HEK293 (cell line): ENCODE measurements around the gene SF3B4.

ENCODE experiments used
- GLI2 ChIP-seq: fragments of 450-650 bp; formaldehyde crosslinking; IDR thresholded peaks from 2 replicates; pipeline ENCODE4; 2017; ENCODE audit warnings: missing biosample characterization, missing genetic modification characterization, low read depth, borderline replicate concordance
- GLIS2 ChIP-seq: fragments of 450-650 bp; formaldehyde crosslinking; IDR thresholded peaks from 2 replicates; pipeline ENCODE4 v1.5.1; 2016; ENCODE audit warnings: missing biosample characterization, missing genetic modification characterization
- HOXC10 ChIP-seq: sonication (generic); formaldehyde crosslinking; IDR thresholded peaks from 2 replicates; pipeline ENCODE4 v1.8.1; 2023; ENCODE audit warnings: mild to moderate bottlenecking, missing genetic modification reagents
- KLF1 ChIP-seq: fragments of 450-650 bp; formaldehyde crosslinking; IDR thresholded peaks from 2 replicates; pipeline ENCODE4 v1.5.1; 2016; ENCODE audit warnings: missing biosample characterization, missing genetic modification characterization
- KLF7 ChIP-seq: fragments of 450-650 bp; formaldehyde crosslinking; IDR thresholded peaks from 2 replicates; pipeline ENCODE4 v1.5.1; 2016; ENCODE audit warnings: missing biosample characterization, missing genetic modification characterization, borderline replicate concordance
- MYNN ChIP-seq: fragments of 450-650 bp; formaldehyde crosslinking; IDR thresholded peaks from 2 replicates; pipeline ENCODE4 v1.5.1; 2016; ENCODE audit warnings: missing biosample characterization, missing genetic modification characterization, borderline replicate concordance
- OVOL3 ChIP-seq: fragments of 450-650 bp; formaldehyde crosslinking; IDR thresholded peaks from 2 replicates; pipeline ENCODE4 v1.5.1; 2016; ENCODE audit warnings: missing biosample characterization, missing genetic modification characterization
- TRIM28 ChIP-seq: IDR thresholded peaks from 2 replicates; pipeline ENCODE4 v1.6.1; 2011; ENCODE audit warnings: low read length, control low read depth, borderline replicate concordance
- ZBTB48 ChIP-seq: fragments of 450-650 bp; formaldehyde crosslinking; IDR thresholded peaks from 2 replicates; pipeline ENCODE4 v1.5.1; 2016; ENCODE audit warnings: missing biosample characterization, missing genetic modification characterization
- ZNF133 ChIP-seq: fragments of 450-650 bp; formaldehyde crosslinking; IDR thresholded peaks from 2 replicates; pipeline ENCODE4 v1.5.1; 2016; ENCODE audit warnings: missing biosample characterization, missing genetic modification characterization
- ZNF138 ChIP-seq: fragments of 450-650 bp; formaldehyde crosslinking; IDR thresholded peaks from 2 replicates; pipeline ENCODE4 v1.5.1; 2016; ENCODE audit warnings: missing biosample characterization, missing genetic modification characterization, borderline replicate concordance
- ZNF16 ChIP-seq: fragments of 450-650 bp; formaldehyde crosslinking; IDR thresholded peaks from 2 replicates; pipeline ENCODE4 v1.5.1; 2016; ENCODE audit warnings: low read depth, missing biosample characterization, missing genetic modification characterization
- ZNF24 ChIP-seq: fragments of 450-650 bp; formaldehyde crosslinking; IDR thresholded peaks from 2 replicates; pipeline ENCODE4 v1.5.1; 2016; ENCODE audit warnings: missing biosample characterization, missing genetic modification characterization
- ZNF266 ChIP-seq: fragments of 450-650 bp; formaldehyde crosslinking; IDR thresholded peaks from 2 replicates; pipeline ENCODE4 v1.5.1; 2016; ENCODE audit warnings: missing biosample characterization, missing genetic modification characterization, low read depth
- ZNF292 ChIP-seq: fragments of 450-650 bp; formaldehyde crosslinking; IDR thresholded peaks from 2 replicates; pipeline ENCODE4 v1.5.1; 2016; ENCODE audit warnings: low read depth, missing biosample characterization, missing genetic modification characterization, borderline replicate concordance
- ZNF324 ChIP-seq: fragments of 450-650 bp; formaldehyde crosslinking; IDR thresholded peaks from 2 replicates; pipeline ENCODE4 v1.5.1; 2016; ENCODE audit warnings: missing biosample characterization, missing genetic modification characterization
- ZNF404 ChIP-seq: fragments of 450-650 bp; formaldehyde crosslinking; IDR thresholded peaks from 2 replicates; pipeline ENCODE4 v1.5.1; 2017; ENCODE audit warnings: missing biosample characterization, missing genetic modification characterization
- ZNF423 ChIP-seq: fragments of 450-650 bp; formaldehyde crosslinking; IDR thresholded peaks from 2 replicates; pipeline ENCODE4 v1.5.1; 2016; ENCODE audit warnings: missing biosample characterization, missing genetic modification characterization
- ZNF501 ChIP-seq: fragments of 450-650 bp; formaldehyde crosslinking; IDR thresholded peaks from 2 replicates; pipeline ENCODE4 v1.5.1; 2016; ENCODE audit warnings: missing biosample characterization, missing genetic modification characterization
- ZNF548 ChIP-seq: fragments of 450-650 bp; formaldehyde crosslinking; IDR thresholded peaks from 2 replicates; pipeline ENCODE4 v1.5.1; 2016; ENCODE audit warnings: missing biosample characterization, missing genetic modification characterization
- ZNF560 ChIP-seq: fragments of 450-650 bp; formaldehyde crosslinking; IDR thresholded peaks from 2 replicates; pipeline ENCODE4 v1.5.1; 2017; ENCODE audit warnings: missing biosample characterization, missing genetic modification characterization, borderline replicate concordance
- ZNF561 ChIP-seq: fragments of 450-650 bp; IDR thresholded peaks from 2 replicates; pipeline ENCODE4 v1.5.1; 2018; ENCODE audit warnings: missing biosample characterization, missing genetic modification characterization, borderline replicate concordance
- ZNF623 ChIP-seq: fragments of 450-650 bp; formaldehyde crosslinking; IDR thresholded peaks from 2 replicates; pipeline ENCODE4 v1.5.1; 2016; ENCODE audit warnings: missing biosample characterization, missing genetic modification characterization
- ZNF629 ChIP-seq: fragments of 450-650 bp; formaldehyde crosslinking; IDR thresholded peaks from 2 replicates; pipeline ENCODE4 v1.5.1; 2017; ENCODE audit warnings: missing biosample characterization, missing genetic modification characterization
- ZNF768 ChIP-seq: fragments of 450-650 bp; formaldehyde crosslinking; IDR thresholded peaks from 2 replicates; pipeline ENCODE4 v1.5.1; 2018; ENCODE audit warnings: missing biosample characterization, mild to moderate bottlenecking, missing genetic modification characterization
- TF ChIP-seq, protein P1 (sequence below): fragments of 450-650 bp; formaldehyde crosslinking; IDR thresholded peaks from 2 replicates; pipeline ENCODE4 v1.5.1; 2016; ENCODE audit warnings: missing biosample characterization, missing genetic modification characterization, low read depth
- TF ChIP-seq, protein P2 (sequence below): fragments of 450-650 bp; formaldehyde crosslinking; IDR thresholded peaks from 2 replicates; pipeline ENCODE4 v1.5.1; 2016; ENCODE audit warnings: missing biosample characterization, missing genetic modification characterization
- TF ChIP-seq, protein P3 (sequence below): fragments of 450-650 bp; formaldehyde crosslinking; IDR thresholded peaks from 2 replicates; pipeline ENCODE4 v1.5.1; 2016; ENCODE audit warnings: missing biosample characterization, missing genetic modification characterization, borderline replicate concordance
- TF ChIP-seq, protein P4 (sequence below): fragments of 450-650 bp; formaldehyde crosslinking; IDR thresholded peaks from 2 replicates; pipeline ENCODE4 v1.5.1; 2016; ENCODE audit warnings: missing biosample characterization, missing genetic modification characterization

SF3B4 gene

DNA sequence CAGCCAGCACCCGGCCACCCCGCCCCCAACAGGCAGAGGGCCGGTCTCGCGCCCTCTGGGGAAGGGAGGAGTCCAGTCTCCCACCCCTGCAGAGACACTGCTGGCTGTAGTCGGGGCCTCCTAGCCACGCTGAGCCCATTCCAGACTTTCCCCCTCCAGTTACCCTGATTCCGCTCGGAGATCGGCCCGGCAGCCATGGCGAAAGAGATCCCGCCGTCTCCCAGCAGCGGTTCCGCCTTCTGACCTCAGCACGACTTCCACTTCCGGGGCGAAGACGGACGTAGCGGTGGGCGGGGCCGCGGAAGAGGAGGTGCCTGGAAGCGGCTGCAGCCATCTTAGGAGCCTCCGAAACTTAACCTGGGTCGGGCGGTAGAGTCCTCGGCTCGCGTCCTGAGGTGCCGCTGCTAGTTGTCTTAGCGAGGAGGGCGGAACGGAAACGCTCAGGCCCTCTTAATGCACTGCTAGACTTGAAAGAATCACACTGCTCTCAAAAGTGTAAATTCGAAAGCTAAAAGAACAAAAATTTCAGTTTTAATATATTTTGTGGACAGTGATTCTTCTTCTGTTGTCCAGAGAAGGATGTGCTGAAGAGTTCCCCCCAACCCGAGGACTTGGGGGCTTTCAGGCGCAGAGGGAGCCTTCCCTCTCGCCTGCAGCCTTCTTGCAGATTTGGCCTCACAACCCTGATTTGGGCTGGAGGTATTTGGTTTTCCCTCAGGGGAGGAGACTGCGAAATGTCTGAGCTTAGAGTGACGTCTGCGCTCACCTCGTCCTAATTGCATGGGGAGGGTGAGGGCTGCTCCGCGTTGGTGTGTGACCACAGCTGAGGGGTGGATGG lies at the start of gene SF3B4 (continued):
- no peak for TF ChIP-seq OVOL3 (tag by site-specific recombination)
- TF ChIP-seq GLIS2 (tag by site-specific recombination), result no peak
- no peak; the same call in 1 of the 2 replicates for TF ChIP-seq KLF7 (tag by site-specific recombination)
- TF ChIP-seq, protein P1, sequence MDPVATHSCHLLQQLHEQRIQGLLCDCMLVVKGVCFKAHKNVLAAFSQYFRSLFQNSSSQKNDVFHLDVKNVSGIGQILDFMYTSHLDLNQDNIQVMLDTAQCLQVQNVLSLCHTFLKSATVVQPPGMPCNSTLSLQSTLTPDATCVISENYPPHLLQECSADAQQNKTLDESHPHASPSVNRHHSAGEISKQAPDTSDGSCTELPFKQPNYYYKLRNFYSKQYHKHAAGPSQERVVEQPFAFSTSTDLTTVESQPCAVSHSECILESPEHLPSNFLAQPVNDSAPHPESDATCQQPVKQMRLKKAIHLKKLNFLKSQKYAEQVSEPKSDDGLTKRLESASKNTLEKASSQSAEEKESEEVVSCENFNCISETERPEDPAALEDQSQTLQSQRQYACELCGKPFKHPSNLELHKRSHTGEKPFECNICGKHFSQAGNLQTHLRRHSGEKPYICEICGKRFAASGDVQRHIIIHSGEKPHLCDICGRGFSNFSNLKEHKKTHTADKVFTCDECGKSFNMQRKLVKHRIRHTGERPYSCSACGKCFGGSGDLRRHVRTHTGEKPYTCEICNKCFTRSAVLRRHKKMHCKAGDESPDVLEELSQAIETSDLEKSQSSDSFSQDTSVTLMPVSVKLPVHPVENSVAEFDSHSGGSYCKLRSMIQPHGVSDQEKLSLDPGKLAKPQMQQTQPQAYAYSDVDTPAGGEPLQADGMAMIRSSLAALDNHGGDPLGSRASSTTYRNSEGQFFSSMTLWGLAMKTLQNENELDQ (tag by site-specific recombination), result no peak
- peak; percentile 59 for TF ChIP-seq ZNF629
- TF ChIP-seq ZNF548 (tag by site-specific recombination), result no peak
- no peak for TF ChIP-seq ZNF404 (tag by site-specific recombination)
- no peak for TF ChIP-seq ZNF623 (tag by site-specific recombination)
- no peak for TF ChIP-seq ZNF292
- no peak for TF ChIP-seq MYNN (tag by site-specific recombination)
- TF ChIP-seq KLF1 (tag by site-specific recombination), result peak; percentile 58
- TF ChIP-seq ZNF133 (tag by site-specific recombination), result no peak
- no peak for TF ChIP-seq ZNF266 (tag by site-specific recombination)
- TF ChIP-seq TRIM28, result 0 out of 2 replicates have a peak, but pooled peaks have one; percentile 51
- TF ChIP-seq ZNF24 (tag by site-specific recombination), result 0 out of 2 replicates have a peak, but pooled peaks have one; percentile 45
- TF ChIP-seq ZNF16 (tag by site-specific recombination), result no peak
- no peak for TF ChIP-seq ZNF423 (tag by site-specific recombination)
- TF ChIP-seq ZNF501 (tag by site-specific recombination), result peak; percentile 64; the same call in 1 of the 2 replicates
- no peak for TF ChIP-seq ZNF138 (tag by site-specific recombination)
- TF ChIP-seq ZNF561 (tag by site-specific recombination), result 0 out of 2 replicates have a peak, but pooled peaks have one; percentile 18
- TF ChIP-seq ZNF324 (tag by site-specific recombination), result no peak
- TF ChIP-seq GLI2 (tag by site-specific recombination), result no peak
- TF ChIP-seq, protein P2, sequence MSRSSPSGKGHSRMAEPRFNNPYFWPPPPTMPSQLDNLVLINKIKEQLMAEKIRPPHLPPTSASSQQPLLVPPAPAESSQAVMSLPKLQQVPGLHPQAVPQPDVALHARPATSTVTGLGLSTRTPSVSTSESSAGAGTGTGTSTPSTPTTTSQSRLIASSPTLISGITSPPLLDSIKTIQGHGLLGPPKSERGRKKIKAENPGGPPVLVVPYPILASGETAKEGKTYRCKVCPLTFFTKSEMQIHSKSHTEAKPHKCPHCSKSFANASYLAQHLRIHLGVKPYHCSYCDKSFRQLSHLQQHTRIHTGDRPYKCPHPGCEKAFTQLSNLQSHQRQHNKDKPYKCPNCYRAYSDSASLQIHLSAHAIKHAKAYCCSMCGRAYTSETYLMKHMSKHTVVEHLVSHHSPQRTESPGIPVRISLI (tag by site-specific recombination), result no peak
- TF ChIP-seq, protein P3, sequence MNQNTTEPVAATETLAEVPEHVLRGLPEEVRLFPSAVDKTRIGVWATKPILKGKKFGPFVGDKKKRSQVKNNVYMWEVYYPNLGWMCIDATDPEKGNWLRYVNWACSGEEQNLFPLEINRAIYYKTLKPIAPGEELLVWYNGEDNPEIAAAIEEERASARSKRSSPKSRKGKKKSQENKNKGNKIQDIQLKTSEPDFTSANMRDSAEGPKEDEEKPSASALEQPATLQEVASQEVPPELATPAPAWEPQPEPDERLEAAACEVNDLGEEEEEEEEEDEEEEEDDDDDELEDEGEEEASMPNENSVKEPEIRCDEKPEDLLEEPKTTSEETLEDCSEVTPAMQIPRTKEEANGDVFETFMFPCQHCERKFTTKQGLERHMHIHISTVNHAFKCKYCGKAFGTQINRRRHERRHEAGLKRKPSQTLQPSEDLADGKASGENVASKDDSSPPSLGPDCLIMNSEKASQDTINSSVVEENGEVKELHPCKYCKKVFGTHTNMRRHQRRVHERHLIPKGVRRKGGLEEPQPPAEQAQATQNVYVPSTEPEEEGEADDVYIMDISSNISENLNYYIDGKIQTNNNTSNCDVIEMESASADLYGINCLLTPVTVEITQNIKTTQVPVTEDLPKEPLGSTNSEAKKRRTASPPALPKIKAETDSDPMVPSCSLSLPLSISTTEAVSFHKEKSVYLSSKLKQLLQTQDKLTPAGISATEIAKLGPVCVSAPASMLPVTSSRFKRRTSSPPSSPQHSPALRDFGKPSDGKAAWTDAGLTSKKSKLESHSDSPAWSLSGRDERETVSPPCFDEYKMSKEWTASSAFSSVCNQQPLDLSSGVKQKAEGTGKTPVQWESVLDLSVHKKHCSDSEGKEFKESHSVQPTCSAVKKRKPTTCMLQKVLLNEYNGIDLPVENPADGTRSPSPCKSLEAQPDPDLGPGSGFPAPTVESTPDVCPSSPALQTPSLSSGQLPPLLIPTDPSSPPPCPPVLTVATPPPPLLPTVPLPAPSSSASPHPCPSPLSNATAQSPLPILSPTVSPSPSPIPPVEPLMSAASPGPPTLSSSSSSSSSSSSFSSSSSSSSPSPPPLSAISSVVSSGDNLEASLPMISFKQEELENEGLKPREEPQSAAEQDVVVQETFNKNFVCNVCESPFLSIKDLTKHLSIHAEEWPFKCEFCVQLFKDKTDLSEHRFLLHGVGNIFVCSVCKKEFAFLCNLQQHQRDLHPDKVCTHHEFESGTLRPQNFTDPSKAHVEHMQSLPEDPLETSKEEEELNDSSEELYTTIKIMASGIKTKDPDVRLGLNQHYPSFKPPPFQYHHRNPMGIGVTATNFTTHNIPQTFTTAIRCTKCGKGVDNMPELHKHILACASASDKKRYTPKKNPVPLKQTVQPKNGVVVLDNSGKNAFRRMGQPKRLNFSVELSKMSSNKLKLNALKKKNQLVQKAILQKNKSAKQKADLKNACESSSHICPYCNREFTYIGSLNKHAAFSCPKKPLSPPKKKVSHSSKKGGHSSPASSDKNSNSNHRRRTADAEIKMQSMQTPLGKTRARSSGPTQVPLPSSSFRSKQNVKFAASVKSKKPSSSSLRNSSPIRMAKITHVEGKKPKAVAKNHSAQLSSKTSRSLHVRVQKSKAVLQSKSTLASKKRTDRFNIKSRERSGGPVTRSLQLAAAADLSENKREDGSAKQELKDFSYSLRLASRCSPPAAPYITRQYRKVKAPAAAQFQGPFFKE, result no peak
- TF ChIP-seq HOXC10 (CRISPR knock-in tag), result no peak
- TF ChIP-seq ZBTB48 (tag by site-specific recombination), result no peak
- no peak for TF ChIP-seq ZNF560 (tag by site-specific recombination)
- TF ChIP-seq ZNF768 (tag by site-specific recombination), result no peak
- TF ChIP-seq, protein P4, sequence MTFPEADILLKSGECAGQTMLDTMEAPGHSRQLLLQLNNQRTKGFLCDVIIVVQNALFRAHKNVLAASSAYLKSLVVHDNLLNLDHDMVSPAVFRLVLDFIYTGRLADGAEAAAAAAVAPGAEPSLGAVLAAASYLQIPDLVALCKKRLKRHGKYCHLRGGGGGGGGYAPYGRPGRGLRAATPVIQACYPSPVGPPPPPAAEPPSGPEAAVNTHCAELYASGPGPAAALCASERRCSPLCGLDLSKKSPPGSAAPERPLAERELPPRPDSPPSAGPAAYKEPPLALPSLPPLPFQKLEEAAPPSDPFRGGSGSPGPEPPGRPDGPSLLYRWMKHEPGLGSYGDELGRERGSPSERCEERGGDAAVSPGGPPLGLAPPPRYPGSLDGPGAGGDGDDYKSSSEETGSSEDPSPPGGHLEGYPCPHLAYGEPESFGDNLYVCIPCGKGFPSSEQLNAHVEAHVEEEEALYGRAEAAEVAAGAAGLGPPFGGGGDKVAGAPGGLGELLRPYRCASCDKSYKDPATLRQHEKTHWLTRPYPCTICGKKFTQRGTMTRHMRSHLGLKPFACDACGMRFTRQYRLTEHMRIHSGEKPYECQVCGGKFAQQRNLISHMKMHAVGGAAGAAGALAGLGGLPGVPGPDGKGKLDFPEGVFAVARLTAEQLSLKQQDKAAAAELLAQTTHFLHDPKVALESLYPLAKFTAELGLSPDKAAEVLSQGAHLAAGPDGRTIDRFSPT (tag by site-specific recombination), result no peak
